GM23338 (cell line): ENCODE measurements around the gene VSTM1. TPM values are rescaled to one million over a fixed set of nuclear protein-coding genes. Genes with fewer than 3 reads are reported as not detected.

ENCODE experiments used
- ATAC-seq: fragments of 200-7000 bp; cut with Tn5 transposase; 3 replicates; pipeline ENCODE4 v1.9.1; 2020
- DNase-seq: peaks from one replicate; pipeline ENCODE4 v3.0.0-alpha.2; 2015; ENCODE audit warnings: low spot score
- H2AFZ ChIP-seq: fragments of 200-600 bp; sonication (generic); 2 replicates; pipeline ENCODE4 v1.8.0; 2016; ENCODE audit warnings: antibody characterized with exemption, mild to moderate bottlenecking, moderate library complexity
- H3F3A ChIP-seq: fragments of 200-600 bp; sonication (generic); replicated peaks from 2 replicates; pipeline ENCODE4 v1.8.0; 2017; ENCODE audit warnings: antibody characterized with exemption, mixed run types, low read depth
- H3K27ac ChIP-seq: fragments of 200-600 bp; sonication (generic); 2 replicates; pipeline ENCODE4 v1.6.1; 2016; ENCODE audit warnings: low read depth
- H3K27me3 ChIP-seq: fragments of 200-600 bp; sonication (generic); 2 replicates; pipeline ENCODE4 v1.8.0; 2016; ENCODE audit warnings: mild to moderate bottlenecking, mixed run types, moderate library complexity; ENCODE audit not compliant: insufficient read depth
- H3K36me3 ChIP-seq: fragments of 200-600 bp; sonication (generic); 2 replicates; pipeline ENCODE4 v1.8.0; 2016; ENCODE audit warnings: mild to moderate bottlenecking; ENCODE audit not compliant: insufficient read depth
- H3K4me1 ChIP-seq: fragments of 200-600 bp; sonication (generic); 2 replicates; pipeline ENCODE4 v1.8.0; 2016; ENCODE audit warnings: mild to moderate bottlenecking, moderate library complexity; ENCODE audit not compliant: insufficient read depth
- H3K4me2 ChIP-seq: fragments of 200-600 bp; sonication (generic); 2 replicates; pipeline ENCODE4 v1.7.1; 2017; ENCODE audit warnings: mixed run types
- H3K4me3 ChIP-seq: fragments of 200-600 bp; sonication (generic); 2 replicates; pipeline ENCODE4 v1.6.1; 2016; ENCODE audit warnings: mixed run types
- H3K79me2 ChIP-seq: fragments of 200-600 bp; sonication (generic); replicated peaks from 2 replicates; pipeline ENCODE4 v1.8.0; 2017; ENCODE audit warnings: mild to moderate bottlenecking; ENCODE audit not compliant: insufficient read depth
- H3K9me2 ChIP-seq: fragments of 200-600 bp; sonication (generic); 2 replicates; pipeline ENCODE4 v1.8.0; 2017; ENCODE audit not compliant: insufficient read depth
- H4K20me1 ChIP-seq: fragments of 200-600 bp; sonication (generic); replicated peaks from 2 replicates; pipeline ENCODE4 v1.8.0; 2017; ENCODE audit warnings: mild to moderate bottlenecking; ENCODE audit not compliant: insufficient read depth
- H3K27ac Mint-ChIP-seq: 2 replicates; pipeline ENCODE4 v1.8.0; 2020; ENCODE audit warnings: inconsistent platforms, mild to moderate bottlenecking, moderate library complexity, mixed read lengths
- H3K27me3 Mint-ChIP-seq: 3 replicates; pipeline ENCODE4 v1.8.0; 2022; ENCODE audit warnings: low read depth, mild to moderate bottlenecking, moderate library complexity, mixed read lengths, inconsistent platforms; ENCODE audit not compliant: insufficient read depth, poor library complexity
- H3K36me3 Mint-ChIP-seq: 3 replicates; pipeline ENCODE4 v1.8.0; 2021; ENCODE audit warnings: low read depth, mild to moderate bottlenecking, inconsistent platforms, moderate library complexity, mixed read lengths
- H3K4me1 Mint-ChIP-seq: 3 replicates; pipeline ENCODE4 v1.8.0; 2020; ENCODE audit warnings: mild to moderate bottlenecking, inconsistent platforms, mixed read lengths
- H3K4me3 Mint-ChIP-seq: 3 replicates; pipeline ENCODE4 v1.8.0; 2021; ENCODE audit warnings: moderate library complexity, mild to moderate bottlenecking, inconsistent platforms, mixed read lengths
- H3K9me3 Mint-ChIP-seq: 3 replicates; pipeline ENCODE4 v1.8.0; 2020; ENCODE audit warnings: moderate library complexity, mild to moderate bottlenecking, inconsistent platforms, mixed read lengths
- CREB1 ChIP-seq: fragments of 250-450 bp; sonication (Bioruptor Pico); IDR thresholded peaks from 2 replicates; pipeline ENCODE4 v1.5.0; 2020; ENCODE audit warnings: low read depth, mild to moderate bottlenecking, moderate library complexity
- CTCF ChIP-seq, 2 experiments: fragments of 200-600 bp in 1 of 2; sonication (generic) in 1 of 2; conservative IDR thresholded peaks; 2 replicates each; pipeline versions ENCODE4 v1.5.1 to v1.6.1; 2016 to 2017; ENCODE audit warnings: antibody characterized with exemption in 2 of 2, low read depth in 2 of 2, mild to moderate bottlenecking in 2 of 2, moderate library complexity in 1 of 2
- ETS1 ChIP-seq: IDR thresholded peaks from 2 replicates; pipeline ENCODE4 v1.6.1; 2016; ENCODE audit warnings: antibody characterized with exemption
- EZH2 ChIP-seq: fragments of 200-600 bp; sonication (generic); IDR thresholded peaks from one replicate; pipeline ENCODE4 v1.8.0; 2017; ENCODE audit warnings: antibody characterized with exemption, mild to moderate bottlenecking, low read depth; ENCODE audit not compliant: unreplicated experiment
- EZH2phosphoT487 ChIP-seq: fragments of 200-600 bp; sonication (generic); IDR thresholded peaks from one replicate; pipeline ENCODE4 v1.8.1; 2018; ENCODE audit warnings: antibody characterized with exemption; ENCODE audit not compliant: unreplicated experiment
- JUNB ChIP-seq: IDR thresholded peaks from one replicate; pipeline ENCODE4 v1.6.1; 2016; ENCODE audit warnings: antibody characterized with exemption; ENCODE audit not compliant: unreplicated experiment
- NANOG ChIP-seq: IDR thresholded peaks from 2 replicates; pipeline ENCODE4 v1.6.1; 2016; ENCODE audit warnings: antibody characterized with exemption, borderline replicate concordance
- POLR2AphosphoS5 ChIP-seq: IDR thresholded peaks from 2 replicates; pipeline ENCODE4 v1.6.1; 2016; ENCODE audit warnings: antibody characterized with exemption, low read depth
- REST ChIP-seq: IDR thresholded peaks from one replicate; pipeline ENCODE4 v1.6.1; 2018; ENCODE audit warnings: antibody characterized with exemption; ENCODE audit not compliant: unreplicated experiment
- STAT1 ChIP-seq: IDR thresholded peaks from one replicate; pipeline ENCODE4 v1.6.1; 2016; ENCODE audit warnings: antibody characterized with exemption; ENCODE audit not compliant: unreplicated experiment
- ZNF114 ChIP-seq: fragments of 250-450 bp; sonication (Bioruptor Pico); IDR thresholded peaks from 2 replicates; pipeline ENCODE4 v1.5.0; 2020; ENCODE audit warnings: mild to moderate bottlenecking, moderate library complexity
- ZNF331 ChIP-seq: fragments of 250-450 bp; sonication (Bioruptor Pico); IDR thresholded peaks from 2 replicates; pipeline ENCODE4 v1.5.0; 2020; ENCODE audit warnings: low read depth, mild to moderate bottlenecking, moderate library complexity
- ZNF462 ChIP-seq: fragments of 250-450 bp; sonication (Bioruptor Pico); IDR thresholded peaks from 2 replicates; pipeline ENCODE4 v1.5.0; 2020; ENCODE audit warnings: mild to moderate bottlenecking, moderate library complexity
- polyA plus RNA-seq: library from polyadenylated mRNA; unstranded; fragments of >200 nt; fragmentation: Nextera tagmentation; extraction: Ambion mirVana; gene quantifications from 2 replicates; pipeline ENCODE4 v1.2.1, GENCODE V29; 2016
- total RNA-seq: library from RNA; depleted of rRNA; stranded (reverse); fragments of >200 nt; shearing (Covaris generic); gene quantifications from 2 replicates; pipeline ENCODE4 v1.2.3, GENCODE V29; 2014

Gene VSTM1
- total and polyA plus RNA-seq, 2 experiments from 2014 or later, result not detected

GRCh38 chr19:54011507-54012211, 52.0 kb downstream of the VSTM1 start:
- H3K27me3 Mint-ChIP-seq, result peaks cover 13% of the 10 kb centered on the region
- H4K20me1 ChIP-seq, result no peaks in the 10 kb centered on the region
- peak overlapping the region; percentile 74 for H3K4me2 ChIP-seq
- H3K4me3 ChIP-seq, result peak overlapping the region; percentile 39
- H3K36me3 ChIP-seq, result no peaks in the 10 kb centered on the region
- peak overlapping the region; percentile 54 for H3K4me3 Mint-ChIP-seq
- H3K27ac ChIP-seq, result peak overlapping the region; percentile 89
- H2AFZ ChIP-seq, result peak overlapping the region; percentile 89
- H3K36me3 Mint-ChIP-seq, result no peaks in the 10 kb centered on the region
- no peaks in the 10 kb centered on the region; the same call in 2 of the 3 replicates for H3K9me3 Mint-ChIP-seq
- H3K27ac Mint-ChIP-seq, result peak overlapping the region; percentile 80
- no peak for TF ChIP-seq REST
- no peak for TF ChIP-seq ZNF114 (CRISPR knock-in tag)
- TF ChIP-seq CTCF (conservative IDR thresholded peaks at IDR 0.05; ENCODE audit: low read depth in 2 of 2), result no peak
- no peak for TF ChIP-seq EZH2
- TF ChIP-seq CREB1 (CRISPR knock-in tag), result no peak
- TF ChIP-seq ETS1, result no peak
- no peak for TF ChIP-seq EZH2phosphoT487
- no peak for TF ChIP-seq ZNF331
- no peak for TF ChIP-seq ZNF462 (CRISPR knock-in tag)
- TF ChIP-seq JUNB, result no peak
- TF ChIP-seq STAT1, result no peak
- no peak for TF ChIP-seq NANOG
- TF ChIP-seq POLR2AphosphoS5, result no peak
- H3K79me2 ChIP-seq, result no peaks in the 10 kb centered on the region
- DNase-seq (peak; percentile 76), ATAC-seq (peak; percentile 96)
- H3K27me3 ChIP-seq, result no peaks in the 10 kb centered on the region; the same call in 1 of the 2 replicates
- H3K4me1 ChIP-seq, result peaks cover 12% of the 10 kb centered on the region
- H3K4me1 Mint-ChIP-seq, result peaks cover 24% of the 10 kb centered on the region
- H3K9me2 ChIP-seq, result no peaks in the 10 kb centered on the region
- H3F3A ChIP-seq, result peaks cover 13% of the 10 kb centered on the region; the same call in 1 of the 2 replicates
